Measurements from ENCODE around the gene PTPN20.

Gene PTPN20

GRCh38 chr10:47015404-47015803, 104.2 kb downstream of the PTPN20 start:
- no peaks in the 10 kb centered on the region for H3K9me3 ChIP-seq
- peaks cover 1% of the 10 kb centered on the region for H3K27me3 ChIP-seq
- H3K36me3 ChIP-seq = no peaks in the 10 kb centered on the region
- no peak overlapping the region for H3K27ac ChIP-seq
- H3K4me3 ChIP-seq (ENCODE audit: low read depth in 1 of 2, low read length in 1 of 2) = no peak overlapping the region
- no peaks in the 10 kb centered on the region for H3K4me1 ChIP-seq (ENCODE audit: control insufficient read depth in 1 of 2, insufficient read depth in 1 of 2, low read depth in 1 of 2, low read length in 1 of 2)
- no peak for TF ChIP-seq CTCF (IDR thresholded peaks at IDR 0.05)

GRCh38 chr10:47016564-47016963, 105.3 kb downstream of the PTPN20 start:
- Histone ChIP-seq H3K9me3 (no peaks in the 10 kb centered on the region), H3K27me3 (no peaks in the 10 kb centered on the region), H3K4me1 (ENCODE audit: control insufficient read depth in 1 of 2, insufficient read depth in 1 of 2, low read depth in 1 of 2, low read length in 1 of 2) (no peaks in the 10 kb centered on the region), H3K36me3 (no peaks in the 10 kb centered on the region), H3K4me3 (ENCODE audit: low read depth in 1 of 2, low read length in 1 of 2) (no peak overlapping the region), H3K27ac (no peak overlapping the region)
- TF ChIP-seq CTCF (IDR thresholded peaks at IDR 0.05) = no peak

- Histone ChIP-seq H3K4me1 (ENCODE audit: control insufficient read depth in 1 of 2, insufficient read depth in 1 of 2, low read depth in 1 of 2, low read length in 1 of 2) (no peaks in the 10 kb centered on the region), H3K27ac (no peak overlapping the region), H3K9me3 (no peaks in the 10 kb centered on the region), H3K4me3 (ENCODE audit: low read depth in 1 of 2, low read length in 1 of 2) (no peak overlapping the region), H3K36me3 (no peaks in the 10 kb centered on the region), H3K27me3 (no peaks in the 10 kb centered on the region)
- no peak for TF ChIP-seq CTCF (IDR thresholded peaks at IDR 0.05)
Measured at GRCh38 chr10:47018026-47018735, 107.0 kb downstream of the PTPN20 start.

GRCh38 chr10:47019155-47020145, 108.2 kb downstream of the PTPN20 start:
- Histone ChIP-seq H3K27me3 (no peaks in the 10 kb centered on the region), H3K4me3 (ENCODE audit: low read depth in 1 of 2, low read length in 1 of 2) (no peak overlapping the region), H3K4me1 (ENCODE audit: control insufficient read depth in 1 of 2, insufficient read depth in 1 of 2, low read depth in 1 of 2, low read length in 1 of 2) (no peaks in the 10 kb centered on the region), H3K9me3 (no peaks in the 10 kb centered on the region), H3K36me3 (no peaks in the 10 kb centered on the region), H3K27ac (no peak overlapping the region)
- TF ChIP-seq CTCF (IDR thresholded peaks at IDR 0.05) = no peak

- H3K4me1 ChIP-seq (ENCODE audit: control insufficient read depth in 1 of 2, insufficient read depth in 1 of 2, low read depth in 1 of 2, low read length in 1 of 2) = no peaks in the 10 kb centered on the region
- no peaks in the 10 kb centered on the region for H3K36me3 ChIP-seq
- no peak overlapping the region for H3K27ac ChIP-seq
- H3K27me3 ChIP-seq = no peaks in the 10 kb centered on the region
- H3K4me3 ChIP-seq (ENCODE audit: low read depth in 1 of 2, low read length in 1 of 2) = no peak overlapping the region
- no peak for TF ChIP-seq CTCF (IDR thresholded peaks at IDR 0.05)
- H3K9me3 ChIP-seq = no peaks in the 10 kb centered on the region
Measured at GRCh38 chr10:47020471-47020870, 109.2 kb downstream of the PTPN20 start.
